ENCODE data around the gene GTPBP3.
A peak's percentile ranks its signal among the peaks of the same experiment; 100 is the strongest.

GTPBP3 gene

GRCh38 chr19:17328517-17329365 lies 8.6 kb upstream of the GTPBP3 start:
- peak; percentile 79 for DNase-seq

GRCh38 chr19:17329366-17330261 lies 7.7 kb upstream of the GTPBP3 start:
- DNase-seq, result no peak

GRCh38 chr19:17330262-17331044 lies 6.9 kb upstream of the GTPBP3 start:
- no peak for DNase-seq

GRCh38 chr19:17331045-17331558 lies 6.3 kb upstream of the GTPBP3 start:
- no peak for DNase-seq

- no peak for DNase-seq
Observed at GRCh38 chr19:17332360-17332676, 5.0 kb upstream of the GTPBP3 start.

GRCh38 chr19:17332677-17333581 lies 4.4 kb upstream of the GTPBP3 start:
- DNase-seq, result no peak

GRCh38 chr19:17333611-17334413 lies 3.5 kb upstream of the GTPBP3 start:
- DNase-seq, result peak; percentile 91

- DNase-seq, result peak; percentile 98
Observed at GRCh38 chr19:17334414-17335409, 2.6 kb upstream of the GTPBP3 start, which contains the start of gene ANO8. ANO8 (minus strand) TSS chr19:17334855; CDS start chr19:17334670, 185 bp downstream.

- no peak for DNase-seq
Observed at GRCh38 chr19:17335575-17335974, 1.8 kb upstream of the GTPBP3 start.

GRCh38 chr19:17337675-17338432 lies 501 bp downstream of the GTPBP3 start:
- DNase-seq, result peak; percentile 75

GRCh38 chr19:17338433-17339078 lies 1.2 kb downstream of the GTPBP3 start:
- no peak for DNase-seq

- peak; percentile 76 for DNase-seq
Observed at GRCh38 chr19:17339088-17339741, 1.9 kb downstream of the GTPBP3 start.

GRCh38 chr19:17340302-17340870 lies 3.0 kb downstream of the GTPBP3 start:
- no peak for DNase-seq

- no peak for DNase-seq
Observed at GRCh38 chr19:17340871-17341357, 3.6 kb downstream of the GTPBP3 start.

GRCh38 chr19:17341386-17341785 lies 4.0 kb downstream of the GTPBP3 start:
- no peak for DNase-seq

GRCh38 chr19:17341845-17342244 lies 4.5 kb downstream of the GTPBP3 start:
- no peak for DNase-seq

GRCh38 chr19:17346109-17346671 lies 8.8 kb downstream of the GTPBP3 start:
- DNase-seq, result peak; percentile 92
